Astrocyte (in vitro differentiated cells and primary cell): ENCODE measurements around the gene MBD3L2B. TPM values are rescaled to one million over a fixed set of nuclear protein-coding genes. Genes with fewer than 3 reads are reported as not detected.
"Not testable (repeated sequence)": the region's sequence is repeated elsewhere in the genome, so short reads cannot be mapped to it uniquely, and the experiment has no call there.

Experiments
- DNase-seq: peaks from one replicate; pipeline ENCODE4 v3.0.0-alpha.2; 2010; ENCODE audit warnings: low read depth
- FAIRE-seq: peaks from 2 replicates; lab custom pipeline; 2011; peaks lifted over from hg19 to GRCh38; lab: Jason Lieb, UNC
- H2AFZ ChIP-seq: 2 replicates; pipeline ENCODE4 v1.6.0; 2012; ENCODE audit warnings: low read depth, low read length, inconsistent platforms
- H3K27ac ChIP-seq: 2 replicates; pipeline ENCODE4 v1.5.1; 2011; ENCODE audit warnings: low read depth, low read length, inconsistent platforms
- H3K27me3 ChIP-seq: 2 replicates; pipeline ENCODE4 v1.6.0; 2011; ENCODE audit warnings: low read length, inconsistent platforms; ENCODE audit not compliant: insufficient read depth
- H3K36me3 ChIP-seq: 2 replicates; pipeline ENCODE4 v1.5.1; 2011; ENCODE audit warnings: low read length, inconsistent platforms; ENCODE audit not compliant: insufficient read depth
- H3K4me1 ChIP-seq: 2 replicates; pipeline ENCODE4 v1.5.1; 2011; ENCODE audit warnings: low read length, inconsistent platforms; ENCODE audit not compliant: insufficient read depth
- H3K4me2 ChIP-seq: 2 replicates; pipeline ENCODE4 v1.6.0; 2012; ENCODE audit warnings: low read length, inconsistent platforms
- H3K4me3 ChIP-seq: 2 replicates; pipeline ENCODE4 v1.5.1; 2011; ENCODE audit warnings: low read depth, mild to moderate bottlenecking, low read length, inconsistent platforms; ENCODE audit not compliant: insufficient read depth
- H3K79me2 ChIP-seq: 2 replicates; pipeline ENCODE4 v1.6.0; 2012; ENCODE audit warnings: mild to moderate bottlenecking, low read length, inconsistent platforms; ENCODE audit not compliant: insufficient read depth
- H3K9ac ChIP-seq: 2 replicates; pipeline ENCODE4 v1.6.0; 2012; ENCODE audit warnings: mild to moderate bottlenecking, low read length, inconsistent platforms
- H3K9me3 ChIP-seq: 2 replicates; pipeline ENCODE4 v1.5.1; 2012; ENCODE audit warnings: low read depth, mild to moderate bottlenecking, low read length, inconsistent platforms; ENCODE audit not compliant: insufficient read depth
- H4K20me1 ChIP-seq: 2 replicates; pipeline ENCODE4 v1.6.0; 2012; ENCODE audit warnings: low read length, inconsistent platforms; ENCODE audit not compliant: insufficient read depth
- H3K27ac Mint-ChIP-seq: one replicate; pipeline ENCODE4 v1.8.0; 2021; ENCODE audit warnings: mild to moderate bottlenecking, mixed read lengths; ENCODE audit not compliant: unreplicated experiment
- H3K27me3 Mint-ChIP-seq: one replicate; pipeline ENCODE4 v1.8.0; 2021; ENCODE audit warnings: low read depth, mixed read lengths; ENCODE audit not compliant: unreplicated experiment
- H3K36me3 Mint-ChIP-seq: one replicate; pipeline ENCODE4 v1.8.0; 2021; ENCODE audit warnings: low read depth, mixed read lengths; ENCODE audit not compliant: unreplicated experiment
- H3K4me1 Mint-ChIP-seq: one replicate; pipeline ENCODE4 v1.8.0; 2021; ENCODE audit warnings: low read depth, mixed read lengths; ENCODE audit not compliant: unreplicated experiment
- H3K4me3 Mint-ChIP-seq: one replicate; pipeline ENCODE4 v1.8.0; 2021; ENCODE audit warnings: mild to moderate bottlenecking, moderate library complexity, mixed read lengths; ENCODE audit not compliant: unreplicated experiment
- H3K9me3 Mint-ChIP-seq: one replicate; pipeline ENCODE4 v1.8.0; 2021; ENCODE audit warnings: mild to moderate bottlenecking, mixed read lengths; ENCODE audit not compliant: unreplicated experiment
- CTCF ChIP-seq: IDR thresholded peaks from 2 replicates; pipeline ENCODE4 v1.5.1; 2011; ENCODE audit warnings: low read depth, mild to moderate bottlenecking, inconsistent platforms, low read length, moderate library complexity; ENCODE audit not compliant: insufficient read depth
- EZH2 ChIP-seq: IDR thresholded peaks from 2 replicates; pipeline ENCODE4 v1.6.1; 2012; ENCODE audit warnings: mild to moderate bottlenecking, low read length, inconsistent platforms; ENCODE audit not compliant: insufficient read depth
- total RNA-seq: library from RNA; stranded (reverse); gene quantifications from 2 replicates; pipeline ENCODE4 v1.2.1, GENCODE V29; 2021

MBD3L2B gene
- total RNA-seq, 1 donor from 2014 or later, result not detected

- Histone ChIP-seq H3K4me2 (peak overlapping the region; percentile 87), H3K27ac (no peak overlapping the region), H2AFZ (peak overlapping the region; percentile 74), H3K9ac (no peak overlapping the region), H3K4me1 (peaks cover 5% of the 10 kb centered on the region), H3K27me3 (no peaks in the 10 kb centered on the region), H3K9me3 (no peaks in the 10 kb centered on the region), H3K36me3 (peaks cover 13% of the 10 kb centered on the region), H3K4me3 (no peak overlapping the region), H3K79me2 (peaks cover 20% of the 10 kb centered on the region), H4K20me1 (peaks cover 4% of the 10 kb centered on the region)
- Mint-ChIP-seq H3K27me3 (no peaks in the 10 kb centered on the region), H3K9me3 (peaks cover 5% of the 10 kb centered on the region), H3K4me1 (peaks cover 5% of the 10 kb centered on the region), H3K36me3 (peaks cover 9% of the 10 kb centered on the region), H3K27ac (no peak overlapping the region), H3K4me3 (peak overlapping the region; percentile 94)
- FAIRE-seq (no peak), DNase-seq (no peak)
- TF ChIP-seq CTCF, result no peak
- no peak for TF ChIP-seq EZH2
These were observed 47.4 kb upstream of the MBD3L2B start for GRCh38 chr19:7068599-7068998.

GRCh38 chr19:7067716-7068115, 46.5 kb upstream of the MBD3L2B start:
- H3K4me1 ChIP-seq, result peaks cover 5% of the 10 kb centered on the region
- no peak for TF ChIP-seq CTCF
- no peak for TF ChIP-seq EZH2
- FAIRE-seq, result no peak
- no peaks in the 10 kb centered on the region for H3K9me3 ChIP-seq
- no peak overlapping the region for H3K4me3 ChIP-seq
- H4K20me1 ChIP-seq, result peaks cover 4% of the 10 kb centered on the region
- H3K9me3 Mint-ChIP-seq, result peaks cover 5% of the 10 kb centered on the region
- peak; percentile 35 for DNase-seq
- H3K27ac Mint-ChIP-seq, result no peak overlapping the region
- peaks cover 6% of the 10 kb centered on the region for H3K36me3 Mint-ChIP-seq
- H3K36me3 ChIP-seq, result peaks cover 8% of the 10 kb centered on the region
- H2AFZ ChIP-seq, result no peak overlapping the region
- no peak overlapping the region for H3K4me3 Mint-ChIP-seq
- H3K27me3 Mint-ChIP-seq, result no peaks in the 10 kb centered on the region
- H3K9ac ChIP-seq, result no peak overlapping the region
- H3K4me2 ChIP-seq, result no peak overlapping the region
- no peaks in the 10 kb centered on the region for H3K27me3 ChIP-seq
- H3K27ac ChIP-seq, result no peak overlapping the region
- H3K4me1 Mint-ChIP-seq, result peaks cover 5% of the 10 kb centered on the region
- peaks cover 19% of the 10 kb centered on the region for H3K79me2 ChIP-seq

- H3K27ac Mint-ChIP-seq, FAIRE-seq, H3K4me1 ChIP-seq, H3K9me3 Mint-ChIP-seq, H3K4me2 ChIP-seq, H4K20me1 ChIP-seq, H3K4me3 Mint-ChIP-seq, H3K9ac ChIP-seq, H3K4me3 ChIP-seq, H3K27ac ChIP-seq, H2AFZ ChIP-seq, H3K27me3 ChIP-seq, H3K36me3 ChIP-seq, H3K27me3 Mint-ChIP-seq, H3K9me3 ChIP-seq, H3K4me1 Mint-ChIP-seq, DNase-seq, H3K36me3 Mint-ChIP-seq: not testable (repeated sequence)
- peaks cover 14% of the 10 kb centered on the region for H3K79me2 ChIP-seq
These were observed 45.9 kb upstream of the MBD3L2B start for GRCh38 chr19:7067122-7067521.
